Neural crest cell (in vitro differentiated cells): ENCODE measurements around the gene KMT5C. TPM values are rescaled to one million over a fixed set of nuclear protein-coding genes. Genes with fewer than 3 reads are reported as not detected.

ENCODE experiments used
- DNase-seq: peaks from one replicate; pipeline ENCODE4 v3.0.0; 2021; ENCODE audit warnings: low read depth, mixed read lengths, low spot score
- H3K27ac Mint-ChIP-seq: one replicate; pipeline ENCODE4 v1.8.0; 2021; ENCODE audit warnings: mild to moderate bottlenecking, mixed read lengths; ENCODE audit not compliant: unreplicated experiment
- H3K27me3 Mint-ChIP-seq: 2 replicates; pipeline ENCODE4 v1.8.0; 2021; ENCODE audit warnings: low read depth, mild to moderate bottlenecking, mixed read lengths
- H3K36me3 Mint-ChIP-seq: 2 replicates; pipeline ENCODE4 v1.8.0; 2021; ENCODE audit warnings: low read depth, mild to moderate bottlenecking, mixed read lengths
- H3K4me1 Mint-ChIP-seq: 2 replicates; pipeline ENCODE4 v1.8.0; 2021; ENCODE audit warnings: mixed read lengths
- H3K4me3 Mint-ChIP-seq: one replicate; pipeline ENCODE4 v1.8.0; 2021; ENCODE audit warnings: mild to moderate bottlenecking, mixed read lengths
- H3K9me3 Mint-ChIP-seq: 2 replicates; pipeline ENCODE4 v1.8.0; 2021; ENCODE audit warnings: mixed read lengths
- total RNA-seq: library from RNA; stranded (reverse); gene quantifications from 2 replicates; pipeline ENCODE4 v1.2.1, GENCODE V29; 2021
- TF ChIP-seq, protein P1 (sequence below): fragments of 200-600 bp; sonication (generic); conservative IDR thresholded peaks from 2 replicates; pipeline ENCODE4 v1.5.0; 2021; ENCODE audit warnings: antibody characterized with exemption, mild to moderate bottlenecking

Gene KMT5C
- total RNA-seq, 1 donor from 2014 or later, result 35.2 TPM

DNA sequence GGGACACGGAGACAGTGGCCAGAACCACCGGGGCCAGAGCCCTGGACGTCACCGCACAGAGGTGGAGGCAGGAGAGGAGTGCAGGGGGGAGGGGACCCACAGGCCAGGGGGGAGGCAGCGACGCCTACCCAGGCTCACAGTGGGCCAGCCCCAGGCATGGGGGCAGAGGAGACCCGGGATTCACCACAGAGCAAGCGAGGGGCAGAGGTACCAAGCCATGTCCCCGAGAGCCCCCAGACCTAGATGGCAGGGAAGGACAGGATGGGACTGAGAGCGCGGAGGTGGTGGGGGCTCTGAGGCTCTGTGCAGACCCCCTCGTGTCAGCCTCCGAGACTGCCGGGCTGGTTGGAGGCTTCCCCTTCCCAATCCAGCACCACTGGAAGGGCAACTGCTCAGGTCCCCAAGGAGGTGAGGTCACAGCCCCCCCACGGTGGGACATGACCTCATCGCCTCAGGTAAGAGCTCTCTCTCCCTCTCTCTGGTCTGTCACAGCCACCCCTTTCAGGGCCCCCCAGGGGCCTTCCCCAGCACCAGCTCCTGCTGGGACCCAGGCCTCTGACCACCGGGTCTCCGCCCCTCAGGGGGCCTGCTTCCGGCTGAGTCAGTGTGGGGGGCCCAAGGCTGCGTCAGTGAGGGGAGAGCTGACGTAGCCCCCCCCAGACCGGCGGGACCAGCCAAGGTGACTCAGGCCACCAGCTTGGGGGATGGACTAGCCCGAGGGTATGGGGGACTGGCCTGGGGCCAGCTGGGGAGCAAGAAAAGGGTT lies 32.8 kb downstream of the KMT5C start:
- Mint-ChIP-seq H3K4me3 (no peak overlapping the region), H3K36me3 (no peaks in the 10 kb centered on the region), H3K4me1 (peaks cover 28% of the 10 kb centered on the region), H3K9me3 (no peaks in the 10 kb centered on the region), H3K27me3 (peaks cover 64% of the 10 kb centered on the region), H3K27ac (no peak overlapping the region)
- TF ChIP-seq, protein P1, sequence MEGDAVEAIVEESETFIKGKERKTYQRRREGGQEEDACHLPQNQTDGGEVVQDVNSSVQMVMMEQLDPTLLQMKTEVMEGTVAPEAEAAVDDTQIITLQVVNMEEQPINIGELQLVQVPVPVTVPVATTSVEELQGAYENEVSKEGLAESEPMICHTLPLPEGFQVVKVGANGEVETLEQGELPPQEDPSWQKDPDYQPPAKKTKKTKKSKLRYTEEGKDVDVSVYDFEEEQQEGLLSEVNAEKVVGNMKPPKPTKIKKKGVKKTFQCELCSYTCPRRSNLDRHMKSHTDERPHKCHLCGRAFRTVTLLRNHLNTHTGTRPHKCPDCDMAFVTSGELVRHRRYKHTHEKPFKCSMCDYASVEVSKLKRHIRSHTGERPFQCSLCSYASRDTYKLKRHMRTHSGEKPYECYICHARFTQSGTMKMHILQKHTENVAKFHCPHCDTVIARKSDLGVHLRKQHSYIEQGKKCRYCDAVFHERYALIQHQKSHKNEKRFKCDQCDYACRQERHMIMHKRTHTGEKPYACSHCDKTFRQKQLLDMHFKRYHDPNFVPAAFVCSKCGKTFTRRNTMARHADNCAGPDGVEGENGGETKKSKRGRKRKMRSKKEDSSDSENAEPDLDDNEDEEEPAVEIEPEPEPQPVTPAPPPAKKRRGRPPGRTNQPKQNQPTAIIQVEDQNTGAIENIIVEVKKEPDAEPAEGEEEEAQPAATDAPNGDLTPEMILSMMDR, result no peak
- no peak for DNase-seq

DNA sequence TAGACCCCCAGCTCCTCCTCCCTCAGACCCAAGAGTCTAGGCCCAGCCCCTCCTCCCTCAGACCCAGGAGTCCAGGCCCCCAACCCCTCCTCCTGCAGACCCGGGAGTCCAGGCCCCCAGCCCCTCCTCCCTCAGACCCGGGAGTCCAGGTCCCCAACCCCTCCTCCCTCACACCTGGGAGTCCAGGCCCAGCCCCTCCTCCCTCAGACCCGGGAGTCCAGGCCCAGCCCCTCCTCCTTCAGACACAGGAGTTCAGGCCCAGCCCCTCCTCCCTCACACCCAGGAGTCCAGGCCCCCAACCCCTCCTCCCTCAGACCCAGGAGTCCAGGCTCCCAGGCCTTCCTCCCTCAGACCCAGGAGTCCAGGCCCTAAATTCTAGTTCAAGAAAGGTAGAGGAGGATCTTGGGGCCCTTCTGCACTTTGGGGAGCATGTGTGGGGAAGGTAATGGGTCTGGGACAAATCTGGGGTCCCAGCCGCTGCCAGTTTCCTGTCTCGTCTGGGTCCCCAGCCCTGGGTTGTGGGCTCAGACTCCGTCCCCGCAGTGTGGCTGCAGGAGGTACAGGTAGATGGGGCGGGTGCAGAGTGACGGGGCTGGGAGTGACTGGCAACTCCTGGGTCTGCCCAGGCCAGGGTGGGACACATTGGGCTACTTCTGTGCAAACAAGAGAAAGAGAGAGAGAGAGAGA lies 33.8 kb downstream of the KMT5C start:
- peaks cover 28% of the 10 kb centered on the region for H3K4me1 Mint-ChIP-seq
- H3K9me3 Mint-ChIP-seq, result no peaks in the 10 kb centered on the region
- TF ChIP-seq, protein P1, result no peak
- H3K4me3 Mint-ChIP-seq, result peak overlapping the region; percentile 1
- peaks cover 65% of the 10 kb centered on the region for H3K27me3 Mint-ChIP-seq
- peak overlapping the region; percentile 1 for H3K27ac Mint-ChIP-seq
- DNase-seq, result no peak
- H3K36me3 Mint-ChIP-seq, result no peaks in the 10 kb centered on the region

DNA sequence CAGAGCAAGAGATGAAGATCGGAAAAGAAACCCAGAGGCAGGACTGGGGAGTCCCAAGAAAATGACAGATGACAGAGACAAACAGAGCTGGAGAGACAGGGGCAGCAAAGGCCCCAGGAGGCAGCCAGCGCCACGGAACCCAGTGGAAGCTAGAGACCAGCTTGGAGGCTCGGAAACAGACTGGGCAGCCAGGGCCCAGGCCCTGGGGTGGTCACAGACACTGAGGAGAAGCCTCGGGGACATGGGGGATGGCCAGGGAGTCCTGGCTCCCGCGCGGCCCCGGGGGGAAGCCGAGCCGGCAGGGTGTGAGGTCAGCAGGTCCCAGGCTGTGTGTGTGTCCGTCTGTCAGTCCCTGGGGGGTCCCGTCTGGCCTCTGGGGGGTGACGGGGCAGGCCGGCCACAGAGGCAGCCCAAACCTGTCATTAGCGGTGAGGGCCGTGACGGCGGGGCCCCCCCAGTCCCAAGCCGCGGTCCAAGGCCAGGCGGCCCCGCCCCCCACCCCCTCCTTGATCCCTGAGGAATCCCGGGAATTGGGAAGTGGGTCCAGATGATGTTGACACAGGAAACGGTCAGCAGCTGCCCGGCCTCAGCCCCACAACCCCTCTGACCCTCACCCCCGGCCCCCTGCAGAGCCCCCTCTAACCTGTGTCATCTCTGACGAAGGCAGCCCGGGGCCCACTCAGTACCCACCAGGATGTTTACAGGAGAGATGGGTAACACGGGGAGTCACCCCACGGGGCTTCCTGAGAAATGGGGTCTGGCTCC lies 34.5 kb downstream of the KMT5C start:
- Mint-ChIP-seq H3K27ac (peak overlapping the region; percentile 1), H3K4me1 (peaks cover 28% of the 10 kb centered on the region), H3K9me3 (no peaks in the 10 kb centered on the region), H3K27me3 (peaks cover 66% of the 10 kb centered on the region), H3K4me3 (peak overlapping the region; percentile 1), H3K36me3 (no peaks in the 10 kb centered on the region)
- TF ChIP-seq, protein P1, result no peak
- DNase-seq, result no peak

DNA sequence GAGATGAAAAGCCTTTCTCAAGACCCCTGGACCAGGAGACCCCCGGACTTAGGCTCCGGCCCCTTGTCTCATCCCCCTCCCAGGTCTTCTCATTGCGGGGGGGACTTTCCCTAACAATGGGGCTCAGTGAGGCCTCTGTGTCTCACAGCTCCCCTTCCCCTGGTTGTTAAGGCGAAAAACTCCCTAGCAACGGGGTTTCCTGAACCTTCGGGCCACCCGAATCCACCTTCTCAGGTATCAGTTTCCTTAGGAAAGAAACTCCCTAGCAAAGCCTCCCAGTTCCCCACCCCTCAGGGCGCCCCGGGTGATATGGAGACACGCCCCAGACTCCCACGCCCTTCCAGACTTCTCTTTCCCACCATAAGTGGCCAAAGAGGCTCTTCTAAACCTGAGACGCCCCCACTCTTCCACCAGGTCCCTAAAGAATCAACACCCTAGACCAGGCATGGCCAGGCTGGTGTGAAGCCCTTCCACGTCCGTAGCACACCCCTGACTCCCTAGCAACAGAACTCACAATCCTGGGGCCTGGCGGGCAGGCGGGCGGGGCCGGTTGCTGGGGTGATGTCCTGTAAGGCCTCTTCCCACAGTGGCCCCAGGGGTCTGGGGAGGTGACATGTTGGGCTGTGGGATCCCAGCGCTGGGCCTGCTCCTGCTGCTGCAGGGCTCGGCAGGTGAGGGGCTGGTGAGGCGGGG lies 36.7 kb downstream of the KMT5C start, which contains the start of gene TMEM190:
Gene TMEM190, plus strand, starts transcription at position 586 of the 693 bp plus-strand sequence. Its CDS starts 28 bp downstream, at position 614.
- no peaks in the 10 kb centered on the region for H3K9me3 Mint-ChIP-seq
- DNase-seq, result no peak
- H3K4me3 Mint-ChIP-seq, result peak within 1 kb of the TSS; percentile 55
- peaks cover 16% of the 10 kb centered on the region for H3K4me1 Mint-ChIP-seq
- TF ChIP-seq, protein P1, result no peak
- peaks cover 54% of the 10 kb centered on the region for H3K27me3 Mint-ChIP-seq
- H3K27ac Mint-ChIP-seq, result no peak within 1 kb of the TSS
- H3K36me3 Mint-ChIP-seq, result no peaks in the 10 kb centered on the region
